SK-N-MC (cell line): Measurements from ENCODE around the gene RER1.

ENCODE experiments used
- EZH2 ChIP-seq: fragments of 200-600 bp; sonication (generic); IDR thresholded peaks from one replicate; pipeline ENCODE4 v1.6.1; 2017; ENCODE audit warnings: antibody characterized with exemption
- FOXP2 ChIP-seq: optimal IDR thresholded peaks from 2 replicates; pipeline ENCODE3; 2011; ENCODE audit warnings: mild to moderate bottlenecking, moderate library complexity; ENCODE audit not compliant: insufficient read depth; ENCODE audit errors: extremely low read length, control extremely low read depth
- POLR2AphosphoS5 ChIP-seq: IDR thresholded peaks from 2 replicates; pipeline ENCODE4 v1.6.1; 2012; ENCODE audit warnings: mild to moderate bottlenecking, low read depth, low read length, borderline replicate concordance

DNA sequence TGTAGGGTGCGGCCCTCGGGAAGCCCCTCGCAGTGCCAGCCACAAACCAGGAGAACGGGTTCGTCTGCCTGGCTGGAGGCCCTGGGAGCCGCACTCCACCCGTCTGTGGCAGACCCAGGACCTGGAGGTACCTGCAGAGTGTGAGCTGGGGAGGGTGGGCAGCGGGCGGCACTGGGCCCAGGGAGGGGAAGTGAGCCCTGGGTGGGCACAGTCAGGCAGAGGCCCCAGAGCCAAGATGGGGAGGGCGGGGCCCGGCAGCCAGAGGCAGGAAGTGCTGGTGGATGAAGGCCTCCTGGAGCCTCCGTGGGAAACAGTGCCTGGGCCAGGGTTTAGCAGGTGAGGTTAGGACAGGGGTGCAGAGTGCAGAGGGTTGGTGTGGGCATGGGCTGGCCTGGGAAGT lies 24.8 kb downstream of the RER1 start:
- no peak for TF ChIP-seq EZH2
- no peak for TF ChIP-seq POLR2AphosphoS5
- TF ChIP-seq FOXP2, result no peak
